HTR-8/SVneo (cell line): ENCODE data around the gene PRADC1.

Experiments
- DNase-seq: peaks from one replicate; pipeline ENCODE4 v3.0.0; 2011; ENCODE audit warnings: low spot score, mixed read lengths; ENCODE audit not compliant: insufficient read length
- FAIRE-seq: peaks from 2 replicates; lab custom pipeline; 2011; peaks lifted over from hg19 to GRCh38; lab: Jason Lieb, UNC

Gene PRADC1

GRCh38 chr2:73259704-73260337 lies 26.8 kb upstream of the PRADC1 start:
- peak; percentile 28 for FAIRE-seq

DNA sequence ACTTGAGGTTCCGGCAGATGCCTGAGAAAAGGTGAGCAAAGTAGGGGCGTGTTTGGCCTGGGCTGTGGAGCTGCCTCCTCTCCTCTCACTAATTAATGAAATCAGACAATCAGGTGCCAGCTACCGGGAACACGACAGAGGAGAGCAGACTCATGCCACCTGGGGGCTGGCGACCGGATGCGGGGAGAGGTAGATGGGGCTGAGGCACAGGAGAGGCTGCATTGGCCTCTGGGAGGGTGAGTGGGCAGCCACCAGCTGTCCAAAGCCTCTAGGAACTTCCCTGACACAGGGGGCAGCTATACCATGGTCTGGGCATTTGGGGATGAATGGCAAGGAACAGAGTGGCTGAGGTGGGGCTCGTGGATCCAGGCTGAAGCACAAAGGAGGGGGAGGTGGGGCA lies 26.2 kb upstream of the PRADC1 start:
- DNase-seq (no peak), FAIRE-seq (no peak)

More at GRCh38 chr2:73259704-73260337, 26.8 kb upstream of the PRADC1 start:
- DNase-seq: no peak

GRCh38 chr2:73258913-73259215 lies 25.8 kb upstream of the PRADC1 start:
- FAIRE-seq (no peak), DNase-seq (no peak)

GRCh38 chr2:73258186-73258912 lies 25.3 kb upstream of the PRADC1 start:
- FAIRE-seq (no peak), DNase-seq (no peak)

DNA sequence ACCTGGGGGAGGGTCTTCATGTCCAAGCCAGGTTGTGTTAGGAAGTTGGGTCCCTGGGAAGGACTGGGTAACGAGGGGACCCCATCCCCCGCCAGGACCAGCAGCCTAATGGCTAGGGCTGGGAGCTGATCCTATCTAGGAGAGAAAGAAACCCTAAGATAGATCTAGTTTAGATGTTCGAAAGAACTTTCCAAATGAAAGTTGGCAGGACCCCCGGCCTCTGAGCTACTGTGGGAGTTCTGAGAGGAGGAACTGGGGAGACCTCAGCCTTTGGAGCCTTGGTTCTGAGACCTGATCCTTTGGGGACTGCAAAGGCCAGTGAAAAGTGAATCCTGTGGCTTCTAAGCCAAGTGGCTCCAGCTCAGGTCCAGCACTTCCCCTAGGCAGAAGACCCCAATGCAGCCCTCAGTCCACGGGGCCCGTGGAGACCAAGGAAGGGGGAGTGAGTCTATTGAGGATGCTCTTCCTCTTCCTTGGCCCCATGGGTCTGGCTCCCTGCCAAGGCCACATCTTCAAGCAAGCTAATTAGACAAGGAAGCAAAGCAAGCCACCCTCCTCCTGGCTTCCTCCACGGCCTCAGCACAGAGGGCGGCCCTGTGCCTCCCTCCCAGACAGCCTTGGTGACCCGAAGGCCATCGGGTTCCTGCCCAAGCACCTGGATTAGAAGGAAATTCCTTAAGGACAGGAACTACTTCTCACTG lies 24.5 kb upstream of the PRADC1 start:
- no peak for FAIRE-seq

DNA sequence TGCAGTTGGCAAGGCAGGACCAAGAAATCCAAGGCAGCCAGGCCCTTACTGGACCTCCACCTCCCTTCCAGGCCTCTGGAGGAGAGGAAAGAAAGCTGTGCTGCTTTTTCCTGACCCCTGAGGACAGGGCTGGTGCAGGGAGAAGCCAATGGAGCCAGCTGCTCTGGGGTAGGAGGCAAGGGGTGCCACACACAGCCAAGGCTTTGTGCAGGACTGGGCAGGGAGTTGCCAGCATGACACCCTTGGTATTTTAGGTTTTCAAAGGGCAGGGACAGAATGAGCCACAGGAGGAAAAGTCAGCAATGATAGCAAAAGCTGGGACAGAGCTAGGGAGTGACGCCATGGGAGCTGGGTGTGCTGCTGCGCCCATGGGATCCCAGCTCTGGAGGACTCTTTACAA lies 24.0 kb upstream of the PRADC1 start:
- FAIRE-seq: no peak
- DNase-seq: no peak

More for the DNA sequence above, 24.5 kb upstream of the PRADC1 start:
- no peak for DNase-seq

GRCh38 chr2:73256618-73256922 lies 23.5 kb upstream of the PRADC1 start:
- FAIRE-seq (no peak), DNase-seq (no peak)

DNA sequence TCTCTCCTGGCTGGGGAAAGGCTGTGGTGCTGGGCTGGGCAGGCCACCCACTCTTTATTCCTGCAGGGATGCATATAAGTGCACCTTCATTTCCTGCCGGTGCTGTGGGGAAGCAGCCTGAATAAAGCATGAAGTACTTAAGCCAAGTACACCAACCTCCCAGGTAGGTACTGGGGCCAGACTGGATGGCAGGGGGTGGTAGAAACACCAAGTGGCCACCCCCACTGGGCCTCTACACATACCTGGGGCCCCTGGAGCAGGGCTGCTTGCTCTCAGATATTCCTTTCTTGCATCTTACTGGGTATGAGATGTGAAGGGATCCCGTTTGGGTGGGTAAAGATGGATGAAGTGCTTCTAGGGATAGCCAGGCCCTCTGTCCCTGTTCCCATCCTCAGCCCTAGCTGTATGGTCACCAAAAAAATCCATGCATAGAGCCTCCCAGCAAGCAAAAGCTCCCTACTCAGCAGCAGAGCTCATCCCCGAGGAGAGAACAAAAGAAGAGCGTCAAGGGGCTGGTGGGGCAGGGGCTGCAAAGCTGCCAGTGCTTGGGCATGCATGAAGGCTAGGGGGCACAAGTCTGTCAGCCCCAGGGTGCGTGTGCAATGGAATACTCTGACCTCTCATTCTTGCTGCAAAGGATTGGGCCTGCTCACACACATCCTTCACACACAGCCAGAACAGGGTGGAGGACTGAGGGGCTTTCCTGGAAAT lies 23.0 kb upstream of the PRADC1 start:
- FAIRE-seq: no peak
- DNase-seq: no peak

DNA sequence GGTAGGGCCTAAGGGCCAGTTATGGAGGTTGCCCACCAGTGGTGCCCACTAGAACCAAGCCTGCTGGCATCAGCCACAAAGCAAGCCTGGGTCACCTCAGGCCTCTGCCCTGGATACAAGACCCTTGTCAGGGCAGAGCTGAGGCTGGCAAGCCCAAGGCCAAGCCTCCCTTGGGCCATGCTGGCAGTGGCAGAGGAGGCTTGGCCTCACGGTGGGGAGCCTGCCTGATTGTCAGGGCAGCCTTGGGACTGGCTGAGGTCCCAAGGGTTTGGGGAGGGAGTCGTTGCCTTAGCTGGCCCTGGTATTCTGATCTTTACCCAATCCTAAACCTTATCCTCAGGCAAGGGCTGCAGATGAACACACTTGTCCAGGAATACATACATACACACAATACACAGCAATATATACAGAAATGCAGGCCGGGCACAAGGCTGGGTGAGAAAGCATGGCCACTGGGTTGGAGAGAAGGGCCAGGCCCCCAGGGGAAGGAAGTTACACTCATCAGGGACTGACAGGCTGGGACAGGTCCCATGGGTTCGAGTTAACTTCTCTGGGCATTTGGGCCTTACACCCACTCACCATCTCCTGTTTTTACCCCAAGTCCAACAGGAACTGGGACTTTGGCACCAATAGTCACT lies 22.1 kb upstream of the PRADC1 start:
- DNase-seq (no peak), FAIRE-seq (no peak)

- DNase-seq: no peak
- no peak for FAIRE-seq
Measured at GRCh38 chr2:73254343-73255006, 21.4 kb upstream of the PRADC1 start.

DNA sequence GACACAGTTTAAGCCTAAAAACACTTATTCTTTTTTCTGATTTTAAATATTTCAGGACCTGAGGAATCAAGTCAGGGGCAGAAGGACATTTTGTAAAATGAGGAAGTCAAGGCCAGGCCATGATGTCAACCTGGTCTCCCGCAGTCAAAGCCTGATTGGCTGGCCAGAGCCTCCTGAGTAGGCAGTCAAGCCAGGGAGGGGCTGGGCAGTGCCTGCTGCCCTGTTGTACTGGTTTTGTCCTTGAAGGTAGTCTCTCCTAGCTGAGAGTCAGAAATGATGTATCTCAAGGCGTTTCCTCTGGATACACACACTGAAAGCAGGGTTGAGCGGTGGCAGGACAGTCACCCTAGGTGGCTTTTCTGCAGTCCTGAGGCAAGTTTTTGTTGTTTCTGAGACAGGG lies 20.9 kb upstream of the PRADC1 start:
- DNase-seq: no peak
- peak; percentile 59 for FAIRE-seq

DNA sequence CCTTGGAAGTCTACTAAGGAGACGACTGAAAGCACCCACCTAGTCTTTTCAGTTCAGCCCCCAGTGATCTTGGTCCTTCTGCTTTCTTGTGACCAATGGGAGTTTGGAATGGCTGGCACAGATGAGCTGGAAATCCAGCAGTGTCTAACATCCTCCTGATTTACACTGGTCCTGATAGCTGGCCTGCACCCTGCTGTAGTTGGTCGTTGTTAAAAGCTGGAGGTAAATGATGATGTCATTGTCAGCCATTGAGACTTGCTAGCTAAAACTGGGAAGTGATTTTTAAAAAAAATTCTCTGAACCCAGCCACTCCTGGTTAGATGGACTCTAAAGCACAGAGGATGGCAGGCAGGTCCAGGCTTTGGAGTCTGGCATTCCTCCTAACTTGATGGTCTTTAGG lies 20.4 kb upstream of the PRADC1 start:
- DNase-seq (no peak), FAIRE-seq (no peak)

GRCh38 chr2:73252238-73253027 lies 19.4 kb upstream of the PRADC1 start:
- DNase-seq (no peak), FAIRE-seq (no peak)

DNA sequence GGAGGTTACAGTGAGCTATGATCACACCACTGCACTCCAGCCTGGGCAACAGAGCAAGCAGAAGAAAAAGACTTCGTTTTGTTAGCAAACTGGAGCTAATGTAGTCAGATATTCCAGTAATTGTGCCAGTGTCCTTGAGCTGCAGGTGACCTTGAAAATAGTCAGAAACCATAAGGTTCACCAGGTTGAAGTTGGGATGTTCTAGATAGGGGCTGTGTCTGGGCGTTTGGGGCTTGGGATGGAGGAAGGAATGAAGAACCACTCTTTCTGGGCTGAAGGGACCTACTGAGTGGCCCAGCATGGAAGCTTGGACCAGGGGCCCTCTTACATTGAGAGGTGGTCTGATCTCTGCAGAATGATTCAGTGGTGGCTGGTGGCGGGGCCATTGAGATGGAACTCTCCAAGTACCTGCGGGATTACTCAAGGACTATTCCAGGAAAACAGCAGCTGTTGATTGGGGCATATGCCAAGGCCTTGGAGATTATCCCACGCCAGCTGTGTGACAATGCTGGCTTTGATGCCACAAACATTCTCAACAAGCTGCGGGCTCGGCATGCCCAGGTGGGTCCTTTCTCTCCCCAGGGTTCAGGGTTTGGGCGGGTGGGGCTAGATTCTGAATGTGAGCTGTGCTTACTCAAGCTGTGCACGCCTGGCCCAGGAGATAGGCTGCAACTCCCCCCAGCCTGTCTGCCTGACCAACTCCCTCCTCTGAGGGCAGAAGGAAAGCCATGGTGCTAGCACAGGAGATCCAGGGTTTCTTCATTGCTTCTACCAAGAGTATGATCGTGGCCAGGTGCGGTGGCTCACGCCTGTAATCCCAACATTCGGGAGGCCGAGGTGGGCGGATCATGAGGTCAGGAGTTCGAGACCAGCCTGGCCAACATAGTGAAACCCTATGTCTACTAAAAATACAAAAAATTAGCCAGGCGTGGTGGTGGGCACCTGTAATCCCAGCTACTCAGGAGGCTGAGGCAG lies 18.1 kb upstream of the PRADC1 start:
- no peak for DNase-seq

DNA sequence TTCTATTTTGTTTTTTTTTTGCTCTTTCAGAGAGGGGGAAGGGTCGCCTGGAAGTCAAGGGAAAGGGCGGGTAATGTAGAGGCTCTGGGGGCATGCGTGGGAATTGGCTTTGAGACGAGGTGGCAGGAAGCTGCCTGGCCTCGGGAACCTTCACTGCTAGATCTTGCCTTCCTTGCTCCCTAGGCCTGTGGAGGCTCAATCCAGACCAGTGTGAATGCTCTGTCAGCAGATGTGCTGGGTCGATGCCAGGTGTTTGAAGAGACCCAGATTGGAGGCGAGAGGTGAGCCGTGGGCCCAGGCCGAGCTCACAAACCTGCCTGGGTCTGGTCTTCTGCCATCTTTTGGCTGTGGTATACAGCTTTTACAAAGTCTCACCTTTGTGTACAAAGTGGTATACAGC lies 16.6 kb upstream of the PRADC1 start:
- FAIRE-seq: no peak
- no peak for DNase-seq

More for the DNA sequence above, 18.1 kb upstream of the PRADC1 start:
- FAIRE-seq: no peak

- DNase-seq (no peak), FAIRE-seq (no peak)
Measured at GRCh38 chr2:73246850-73247249, 13.8 kb upstream of the PRADC1 start.

GRCh38 chr2:73244580-73244979 lies 11.5 kb upstream of the PRADC1 start:
- DNase-seq (no peak), FAIRE-seq (no peak)

- FAIRE-seq: no peak
- no peak for DNase-seq
Measured at GRCh38 chr2:73243884-73244570, 11.0 kb upstream of the PRADC1 start.
